Eye (tissue), 1 donor: ENCODE data around the gene PRKCD.

Experiments
- DNase-seq: peaks from one replicate; pipeline ENCODE4 v3.0.0-alpha.2; 2015

The PRKCD gene

DNA sequence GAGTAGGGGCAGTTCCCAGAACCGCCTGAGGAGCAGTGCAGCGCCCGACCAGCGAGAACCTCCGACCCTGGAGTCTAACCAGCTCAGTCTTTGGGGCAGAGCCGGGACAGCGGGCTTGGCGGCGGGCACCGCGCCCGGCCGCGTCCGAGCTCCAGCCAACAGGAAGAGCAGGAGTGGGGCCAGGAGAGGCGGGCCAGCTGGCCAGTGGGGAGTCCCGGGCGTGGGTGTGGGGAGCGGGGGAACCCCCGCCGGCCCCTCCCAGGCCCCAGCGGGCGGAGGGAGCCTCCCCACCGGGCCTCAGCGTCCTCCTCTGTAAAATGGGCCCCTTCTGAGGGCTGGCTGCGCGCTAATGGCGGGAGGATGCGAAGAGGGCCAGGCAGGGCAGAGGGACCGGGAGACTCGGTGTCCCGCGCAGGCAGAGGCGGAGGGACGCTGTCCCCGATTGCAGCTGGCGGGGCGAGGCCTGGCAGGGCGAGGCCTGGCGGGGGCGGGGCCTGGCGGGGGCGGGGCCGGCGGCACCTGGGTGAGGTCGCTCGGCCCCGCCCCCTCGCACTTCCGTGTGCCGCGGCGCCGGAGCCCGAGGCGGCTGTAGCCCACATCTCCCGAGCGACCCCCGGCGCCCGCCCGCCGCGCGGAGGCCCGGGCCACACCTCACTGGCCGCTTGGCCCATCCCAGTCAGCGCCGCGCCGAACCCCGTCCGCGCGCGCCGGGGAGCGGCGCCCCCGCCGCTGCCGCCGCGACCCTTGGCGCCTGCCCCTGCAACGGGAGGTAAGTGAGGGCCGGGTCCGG, at the start of gene PRKCD:
Gene PRKCD (plus strand): TSS at position 550 of the 790 bp plus-strand sequence. CDS start 17,214 bp downstream, outside the sequence.
- peak; percentile 71 for DNase-seq

DNA sequence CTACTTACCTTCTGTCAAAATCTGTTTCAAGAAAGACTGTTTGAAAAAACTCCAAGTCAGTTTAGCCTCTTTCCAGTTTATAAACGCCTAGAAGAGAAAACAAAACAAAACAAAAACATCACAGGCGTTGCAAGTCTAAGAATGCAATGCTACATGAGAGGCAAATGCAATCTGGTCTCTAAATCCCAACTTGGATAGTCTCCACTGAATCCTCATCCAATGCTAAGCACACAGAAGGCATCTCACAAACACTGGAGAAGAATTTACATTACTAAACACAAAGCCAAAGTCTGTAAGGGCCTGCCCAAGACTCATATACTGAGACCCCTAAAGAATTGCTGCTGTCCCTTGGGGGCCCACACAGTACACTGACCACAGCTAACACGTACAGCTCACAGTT, 49.2 kb upstream of the PRKCD start:
- DNase-seq: peak; percentile 8

DNA sequence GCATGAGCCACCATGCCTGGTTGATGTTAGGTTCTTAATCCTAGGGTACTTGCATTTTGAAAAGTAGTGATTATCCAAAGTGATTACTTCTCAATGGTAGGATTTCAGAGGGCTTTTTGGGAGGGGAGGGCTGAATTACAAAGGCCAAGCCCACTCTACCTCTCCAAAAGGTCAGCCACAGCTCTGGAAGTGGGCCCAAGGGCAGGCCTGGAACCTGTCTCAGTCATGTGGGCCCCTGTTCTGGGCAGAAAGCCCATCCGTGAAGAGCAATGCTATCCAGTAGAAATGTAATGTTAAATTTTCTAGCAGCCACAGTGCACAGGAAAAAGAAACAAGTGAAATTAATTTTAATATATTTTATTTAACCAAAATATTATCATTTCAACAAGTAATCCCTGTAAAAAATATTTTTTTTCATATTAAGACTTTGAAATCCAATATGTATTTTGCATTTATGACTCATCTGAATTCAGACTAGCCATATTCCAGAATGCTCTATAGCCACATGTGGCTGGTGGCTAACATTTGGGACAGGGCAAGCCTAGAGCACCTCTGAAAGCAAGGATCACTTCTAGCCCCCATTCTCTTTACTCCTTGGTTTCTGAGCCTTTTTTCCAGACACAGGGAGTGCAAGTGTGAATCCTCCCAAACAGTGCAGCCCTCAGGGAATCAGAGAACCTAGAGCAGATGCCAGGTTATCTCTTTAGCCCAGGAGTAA, 47.6 kb upstream of the PRKCD start:
- DNase-seq: no peak

DNA sequence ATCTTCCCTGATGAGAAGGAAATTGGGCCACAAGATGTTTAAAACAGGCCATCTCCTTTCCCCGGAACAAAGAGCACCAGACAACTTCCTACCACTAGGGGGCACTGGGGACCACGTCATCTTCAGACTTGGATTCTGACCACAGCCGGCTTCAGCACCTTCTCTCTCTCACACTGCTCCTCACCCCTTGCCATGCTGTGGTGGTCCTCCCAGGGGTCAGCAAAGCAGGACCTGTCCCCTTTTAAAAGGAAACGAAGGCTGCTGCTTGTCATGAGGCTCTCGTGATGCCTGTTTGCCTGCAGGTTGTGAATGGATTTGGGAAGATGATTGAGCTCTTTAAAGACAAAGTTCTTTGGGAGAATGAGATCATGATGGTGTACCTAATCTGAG, 47.0 kb upstream of the PRKCD start:
- peak; percentile 96 for DNase-seq

DNA sequence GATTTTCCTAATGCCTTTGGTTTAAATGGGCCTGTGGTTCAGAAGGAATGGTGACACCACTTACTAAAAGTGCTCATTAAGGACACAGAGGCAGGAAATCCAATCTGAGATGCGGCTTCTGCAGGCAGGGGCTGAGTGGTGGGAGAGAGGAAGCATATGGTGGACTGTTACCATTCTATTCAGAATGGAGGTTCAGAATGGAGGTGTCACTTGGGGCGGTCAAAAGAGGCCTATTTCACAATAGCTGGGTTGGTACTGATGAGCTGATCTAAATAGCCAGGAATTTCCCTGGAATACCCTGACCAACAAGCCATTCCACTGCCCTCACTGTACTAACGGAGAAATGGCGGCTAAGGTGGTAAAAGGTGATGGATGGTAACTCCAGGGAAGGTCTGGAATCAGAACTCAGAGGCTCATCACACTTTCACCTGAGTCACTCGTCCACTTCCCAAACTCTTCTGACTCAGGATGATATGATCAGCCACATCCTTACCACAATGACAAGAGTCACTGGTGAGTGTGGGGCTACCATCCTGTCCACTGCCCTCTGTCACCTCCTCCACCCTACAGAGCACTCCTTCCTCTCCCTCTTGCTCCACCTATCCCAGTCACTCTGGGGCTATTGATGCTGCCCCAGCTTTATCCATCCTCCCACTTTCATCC, 46.5 kb upstream of the PRKCD start:
- DNase-seq: no peak

DNA sequence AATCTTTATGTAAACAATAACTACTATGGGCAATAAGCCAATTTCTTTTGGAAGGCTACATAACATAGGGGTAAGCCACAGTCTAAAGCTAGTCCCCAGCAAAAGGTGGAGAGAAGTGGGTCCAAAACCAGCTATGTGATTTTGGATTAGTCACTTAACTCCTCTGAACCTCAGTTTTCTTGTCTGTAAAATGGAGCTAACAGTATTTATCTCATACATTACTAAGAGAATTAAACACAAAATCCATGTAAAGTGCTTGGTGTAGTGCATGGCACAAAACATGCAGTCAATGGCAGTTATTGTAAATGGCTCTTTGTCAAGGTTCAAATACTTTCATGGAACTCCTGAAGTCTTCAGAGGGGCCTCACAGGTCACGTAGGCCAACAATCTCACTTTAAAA, 44.1 kb upstream of the PRKCD start:
- no peak for DNase-seq

DNA sequence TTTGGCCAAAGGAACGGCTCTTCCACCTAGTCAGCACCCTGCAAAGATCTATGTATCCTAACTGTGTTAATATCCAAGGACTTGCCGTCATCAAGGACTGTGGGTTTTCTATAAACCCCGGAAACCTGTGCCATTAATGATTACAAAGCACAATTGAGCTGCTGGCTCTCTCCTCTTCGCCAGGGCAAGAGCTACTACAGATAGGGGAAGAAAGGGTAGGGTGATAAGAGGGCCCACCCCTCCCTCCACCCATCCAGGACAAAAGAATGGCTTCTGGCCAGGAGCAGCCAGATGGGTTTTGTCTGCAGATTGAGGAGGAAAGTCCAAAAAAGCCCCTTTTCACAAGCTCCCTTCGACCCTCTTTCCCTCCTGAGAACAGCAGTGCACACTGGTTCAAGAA, 40.7 kb upstream of the PRKCD start:
- no peak for DNase-seq

DNA sequence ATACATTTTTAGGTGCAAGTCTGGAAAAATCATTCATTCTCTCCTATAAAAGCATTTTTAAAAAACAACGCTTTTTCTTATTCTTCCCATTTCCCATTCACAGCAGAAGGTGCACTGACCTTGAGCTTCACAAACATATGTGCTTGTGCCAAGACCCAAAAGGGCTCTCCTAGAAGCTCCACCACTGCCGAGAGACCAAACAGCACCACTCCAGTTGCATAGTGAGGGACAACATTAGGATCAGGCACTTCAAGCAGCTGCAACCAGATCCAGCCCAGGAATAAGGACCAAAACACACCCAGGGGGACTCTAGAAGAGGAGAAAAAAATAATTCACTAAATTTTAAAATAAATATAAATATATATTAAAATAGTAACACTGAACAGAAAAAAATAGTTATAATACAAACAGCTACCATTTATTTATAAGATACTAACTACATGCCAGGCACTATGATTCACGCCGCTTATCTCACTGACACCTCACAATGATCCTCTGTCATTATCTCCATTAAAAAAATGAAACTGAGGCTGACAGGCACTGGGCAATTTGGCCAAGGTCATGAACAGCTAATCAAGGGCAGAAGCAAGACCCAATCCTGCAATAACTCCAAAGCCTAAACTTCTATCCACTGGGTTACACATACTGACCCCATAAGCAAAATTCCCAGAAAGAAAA, 38.6 kb upstream of the PRKCD start:
- no peak for DNase-seq

DNA sequence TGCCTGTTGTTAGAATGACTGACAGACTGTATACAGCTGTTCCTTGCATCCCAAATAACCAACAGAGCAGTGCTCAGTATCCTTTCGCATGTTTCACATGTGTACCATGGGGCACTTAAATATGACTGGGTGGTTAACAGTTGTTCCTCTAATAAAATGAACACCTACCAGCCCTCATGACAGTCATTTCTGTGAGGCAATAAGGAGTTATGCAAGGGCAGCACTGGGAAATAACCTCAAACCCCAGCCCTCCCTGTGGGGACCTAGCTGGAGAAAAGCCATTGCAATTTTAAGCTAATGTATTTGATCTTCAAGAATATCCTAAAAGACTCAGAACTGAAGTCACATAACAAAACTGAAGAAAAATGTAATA, 38.1 kb upstream of the PRKCD start:
- DNase-seq: no peak

DNA sequence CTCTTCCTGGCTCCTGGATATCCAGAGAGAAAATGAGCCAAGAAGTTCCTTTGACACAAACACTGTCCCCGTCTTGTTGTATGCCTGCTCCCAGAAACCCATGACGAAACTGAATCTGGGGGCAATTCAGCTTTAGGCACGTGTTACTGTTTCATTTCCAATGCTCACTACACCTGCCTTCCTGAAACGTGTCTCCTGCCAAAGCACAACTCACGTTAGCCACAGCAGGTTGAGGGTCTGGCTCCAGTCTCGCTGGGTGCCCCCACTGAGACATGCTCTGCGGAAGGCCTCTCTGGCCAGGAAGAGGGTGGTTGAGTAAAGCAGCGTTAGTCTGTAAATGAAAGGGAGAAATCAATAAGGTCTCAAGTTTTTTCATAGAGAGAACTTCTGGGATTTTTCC, 37.5 kb upstream of the PRKCD start:
- DNase-seq: no peak

DNA sequence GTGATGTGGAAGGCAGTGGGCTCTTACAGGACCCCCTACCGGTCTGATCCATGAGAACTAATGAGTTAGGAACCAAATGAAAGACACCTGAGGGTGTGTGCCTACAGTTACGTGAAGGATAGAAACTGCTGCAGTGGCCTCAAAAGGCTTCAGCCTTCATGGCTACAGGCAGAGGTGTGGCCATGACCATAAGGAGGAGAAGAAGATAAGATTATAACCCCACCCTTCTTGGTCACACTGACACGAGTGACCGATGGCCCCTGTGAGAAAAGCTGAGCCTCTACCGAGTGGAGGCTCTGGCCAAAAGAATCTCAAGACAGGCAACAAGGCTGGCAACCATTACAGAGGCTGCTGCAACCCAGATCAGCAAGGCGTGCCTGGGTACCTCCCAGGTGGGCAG, 37.1 kb upstream of the PRKCD start:
- DNase-seq: no peak

DNA sequence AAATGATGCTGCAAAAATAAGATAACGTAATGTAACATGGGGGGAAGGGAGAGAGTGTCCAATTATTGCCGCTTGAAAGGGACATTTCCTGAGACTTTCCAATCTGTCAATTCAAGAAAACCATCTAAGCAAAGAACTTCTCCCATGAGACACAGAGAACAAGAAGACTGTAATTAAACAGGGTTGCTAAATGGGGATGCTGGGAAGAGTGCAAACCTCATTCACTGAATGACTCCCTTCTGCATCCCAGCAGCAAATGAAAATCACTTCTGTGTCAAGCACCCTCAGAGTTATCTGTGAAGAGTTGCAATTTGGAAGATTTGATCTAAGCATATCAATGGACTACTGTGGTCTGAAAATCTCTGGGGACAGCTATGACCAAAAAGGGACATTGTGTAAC, 34.4 kb upstream of the PRKCD start:
- DNase-seq: peak; percentile 63

DNA sequence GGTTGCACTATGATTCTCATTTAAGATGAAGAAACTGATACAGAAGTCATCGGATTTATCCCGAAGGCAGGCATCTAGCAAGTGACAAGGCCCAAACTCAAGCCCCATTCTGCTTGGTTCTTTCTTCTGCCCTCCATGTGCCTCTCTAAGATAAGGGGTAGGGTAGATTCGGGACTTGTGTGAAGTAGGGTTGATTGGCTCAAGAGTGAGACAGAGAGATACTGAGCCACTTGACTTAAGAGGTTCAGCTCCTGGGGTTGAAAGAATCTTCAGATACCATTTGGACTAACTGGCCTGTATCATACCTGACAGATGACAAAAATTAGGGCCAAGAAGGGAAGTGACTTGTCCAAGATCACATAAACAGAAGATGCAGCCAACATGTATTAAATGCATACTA, 31.7 kb upstream of the PRKCD start:
- no peak for DNase-seq

DNA sequence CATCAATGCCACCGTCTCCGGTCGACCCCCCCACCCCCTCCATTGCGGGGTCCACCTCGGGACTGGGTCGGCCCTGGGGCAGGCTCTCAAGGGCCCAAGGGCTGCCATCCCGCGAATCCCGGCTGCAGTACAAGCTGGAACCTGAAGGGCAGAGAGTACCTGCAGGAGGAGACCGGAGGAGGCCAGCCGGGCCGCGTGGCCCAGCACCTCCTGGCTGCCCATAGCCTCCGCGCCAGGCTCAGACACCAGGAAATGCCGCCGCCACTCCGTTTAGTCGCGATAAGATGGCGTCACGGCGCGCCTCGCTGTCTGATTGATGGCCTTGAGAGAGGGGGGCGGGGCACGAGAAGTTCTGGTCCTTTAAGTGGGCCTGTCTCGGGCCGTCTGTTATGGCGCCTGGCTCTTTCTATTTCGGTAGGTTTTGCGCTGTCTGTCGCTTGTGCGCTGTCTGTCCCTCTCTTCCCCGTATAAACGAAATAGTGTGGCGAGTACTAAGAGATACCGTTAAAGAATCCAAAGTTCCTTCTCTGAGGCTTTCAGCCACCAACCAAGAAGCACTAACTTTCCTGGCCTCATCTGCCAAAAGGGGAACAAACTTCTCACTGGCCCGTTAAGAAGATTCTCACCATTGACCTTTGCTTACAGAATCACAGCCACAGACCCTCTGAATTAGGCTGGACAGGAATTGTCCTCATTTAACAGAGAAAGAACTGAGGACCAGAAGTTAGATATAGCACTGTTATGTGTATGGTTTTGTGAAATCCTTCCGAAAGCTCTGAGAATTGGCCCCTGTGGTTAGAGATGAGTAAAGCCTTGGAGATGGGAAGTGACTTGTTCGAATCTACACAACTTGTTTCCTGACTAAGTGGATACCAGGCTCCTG, 30.6 kb upstream of the PRKCD start, which contains the start of gene RFT1:
Gene RFT1 (minus strand): TSS at position 257 of the 883 bp plus-strand sequence. CDS start 35 bp downstream, at position 222.
- DNase-seq: peak; percentile 99

DNA sequence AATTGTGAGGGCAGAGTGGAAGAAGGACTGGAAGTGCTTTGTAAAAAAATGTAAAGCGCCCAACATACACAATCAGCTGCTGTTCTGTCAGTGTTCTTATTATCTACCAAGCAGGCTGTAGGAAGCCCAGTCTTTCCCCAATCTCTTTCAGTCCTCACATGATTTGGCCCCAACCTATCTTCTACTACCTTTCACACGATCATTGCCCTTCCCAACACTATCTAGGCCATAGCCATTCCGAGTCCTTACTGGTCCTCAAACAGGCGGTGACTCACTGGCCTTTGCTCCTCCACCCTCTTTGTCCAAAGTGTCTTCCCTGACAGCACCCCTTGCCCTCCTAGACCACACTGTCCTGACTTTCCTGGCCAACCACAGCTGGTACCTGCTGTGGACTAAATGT, 29.9 kb upstream of the PRKCD start:
- DNase-seq: no peak

DNA sequence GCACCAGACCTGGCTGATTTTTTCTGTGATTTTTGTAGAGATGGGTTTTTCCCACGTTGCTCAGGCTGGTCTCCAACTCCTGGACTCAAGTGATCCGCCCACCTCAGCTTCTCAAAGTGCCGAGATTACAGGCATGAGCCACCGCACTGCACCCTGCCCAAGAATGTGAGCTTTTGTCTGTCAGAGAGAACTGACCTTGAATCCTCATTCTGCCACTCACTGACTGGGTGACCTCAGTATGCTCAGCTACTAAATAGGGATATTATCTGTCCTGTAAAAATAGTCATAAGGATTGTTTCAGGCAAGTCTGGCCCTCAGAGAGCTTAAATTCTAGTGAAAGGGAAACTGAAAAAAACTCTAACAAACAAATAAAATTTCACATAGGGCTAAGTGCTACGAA, 28.7 kb upstream of the PRKCD start:
- DNase-seq: no peak

DNA sequence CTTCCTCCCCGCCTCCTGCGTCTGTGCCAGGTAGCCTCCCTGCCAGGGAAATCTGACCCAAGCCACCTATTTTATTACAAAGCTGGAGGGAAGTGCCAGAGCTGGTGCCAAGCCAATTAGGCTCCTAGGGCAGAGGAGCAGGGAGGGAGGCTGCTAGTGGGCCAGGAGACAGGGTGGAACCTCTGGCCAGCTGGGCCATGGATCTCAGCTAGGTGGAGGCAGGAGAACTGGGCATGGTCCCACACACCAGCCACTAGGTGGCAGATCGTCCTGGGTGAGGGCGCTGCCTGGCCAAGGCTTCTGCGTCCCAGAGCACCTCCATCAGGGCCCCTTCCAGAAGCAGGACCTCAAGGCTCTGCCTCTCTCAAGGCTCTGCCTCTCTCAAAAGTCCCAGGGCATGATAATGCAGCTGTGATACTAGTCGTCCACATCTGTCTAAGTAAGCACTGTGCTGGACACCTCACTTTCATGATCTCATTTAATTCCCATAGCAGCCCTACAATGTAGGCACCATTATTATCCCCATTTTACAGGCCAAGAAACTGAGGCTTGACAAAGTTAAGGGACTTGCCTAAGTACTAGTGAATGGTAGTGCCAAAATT, 26.3 kb upstream of the PRKCD start:
- peak; percentile 73 for DNase-seq

DNA sequence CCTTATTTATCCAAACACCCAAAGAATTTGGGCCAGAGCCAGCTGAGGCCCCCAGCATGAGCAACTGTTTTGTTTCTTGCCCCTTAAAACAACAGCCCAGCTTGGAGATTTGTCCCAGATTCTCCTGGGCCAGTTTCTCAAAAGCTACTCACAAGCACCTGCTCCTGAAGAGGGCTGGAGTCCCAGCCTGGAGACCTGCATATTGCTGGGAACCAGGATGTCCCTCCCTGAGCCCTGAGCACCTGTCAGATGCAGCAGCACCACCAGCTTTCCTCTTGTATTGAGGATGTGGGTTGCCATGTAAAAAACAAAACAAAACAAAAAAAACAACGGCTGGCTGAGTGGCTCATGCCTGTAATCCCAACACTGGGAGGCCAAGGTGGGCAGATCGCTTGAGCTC, 23.8 kb upstream of the PRKCD start:
- no peak for DNase-seq

DNA sequence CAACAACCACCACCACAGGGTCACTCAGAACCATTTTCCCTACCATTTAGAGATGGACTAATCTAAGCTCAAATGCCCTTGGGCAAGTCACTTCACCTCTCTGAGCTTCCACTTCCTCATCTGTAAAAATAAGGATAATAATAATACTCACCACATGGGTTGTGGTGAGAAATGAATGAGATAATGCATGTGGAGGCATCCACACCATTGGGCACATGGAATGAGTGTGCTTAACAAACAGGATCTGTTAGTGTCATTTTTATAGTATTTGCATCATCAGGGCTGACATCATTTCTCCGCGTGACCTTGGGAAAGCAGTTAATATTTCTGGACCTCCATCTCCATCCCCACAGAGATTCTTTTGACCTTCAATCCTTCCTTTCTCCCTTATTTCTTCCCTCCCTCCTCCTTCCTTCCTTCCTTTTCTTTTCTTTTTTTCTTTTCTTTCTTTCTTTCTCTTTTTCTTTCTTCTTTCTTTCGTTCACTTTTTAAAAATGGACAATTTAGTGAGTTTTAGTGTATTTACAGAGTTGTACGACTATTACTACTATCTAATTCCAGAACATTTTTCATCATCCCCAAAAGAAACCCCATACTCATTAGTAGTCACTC, 23.1 kb upstream of the PRKCD start:
- DNase-seq: no peak

DNA sequence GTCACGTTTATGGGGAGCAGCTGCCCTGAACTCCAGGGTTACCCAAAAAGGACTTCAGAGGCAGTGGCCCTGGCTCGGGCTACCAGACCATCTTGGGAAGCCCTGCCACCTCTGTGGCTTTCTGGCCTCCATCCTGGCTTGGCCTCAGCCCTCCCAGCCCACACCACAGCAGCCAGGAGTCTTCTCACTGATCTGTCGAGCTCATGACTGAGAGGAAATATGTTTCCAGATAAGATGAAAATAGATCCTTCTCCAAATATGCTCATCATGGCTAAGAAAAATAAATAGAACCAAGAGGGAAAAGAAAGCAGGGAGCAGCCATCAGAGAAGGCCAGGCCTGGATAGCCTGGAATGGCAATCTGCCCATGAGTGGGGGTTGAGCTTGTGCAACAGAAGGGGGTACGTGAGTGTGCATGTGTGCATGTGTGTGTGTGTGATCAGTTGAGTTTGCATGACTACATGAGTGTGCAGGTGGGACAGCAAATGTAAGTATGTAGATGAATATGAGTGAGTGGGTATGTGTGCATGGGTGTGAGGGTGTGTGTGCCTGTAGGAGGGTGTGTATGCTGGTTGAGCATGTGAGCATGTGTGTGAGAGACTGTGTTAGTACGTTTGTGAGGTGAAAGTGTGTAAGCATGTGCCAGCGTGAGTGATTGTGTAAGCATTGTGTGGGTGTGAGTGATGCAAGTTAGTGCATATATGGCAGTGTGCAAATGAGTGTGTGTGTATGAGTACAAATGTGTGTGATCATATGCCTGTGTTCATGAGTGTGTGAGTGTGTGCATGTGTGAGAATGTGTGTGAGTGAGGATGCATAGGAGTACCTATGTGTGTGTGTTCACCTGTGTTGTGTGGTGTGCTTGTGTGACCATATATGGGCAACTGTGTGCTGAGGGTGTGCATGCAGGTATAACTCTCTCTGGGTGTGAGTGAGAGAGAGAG, 20.8 kb upstream of the PRKCD start:
- no peak for DNase-seq
